GM18511 (cell line): ENCODE data around the gene KRTAP10-6.
"Not testable (repeated sequence)": the region's sequence is repeated elsewhere in the genome, so short reads cannot be mapped to it uniquely, and the experiment has no call there.

Experiments used
- ATAC-seq: cut with Tn5 transposase; IDR thresholded peaks from one replicate; pipeline ENCODE4 v1.9.1; 2021; ENCODE audit warnings: mild to moderate bottlenecking, moderate library complexity; ENCODE audit not compliant: unreplicated experiment

KRTAP10-6 gene

GRCh38 chr21:44579833-44580144 is 12.5 kb downstream of the KRTAP10-6 start:
- ATAC-seq, result no peak

- no peak for ATAC-seq
These were observed 13.1 kb downstream of the KRTAP10-6 start for GRCh38 chr21:44579056-44579832.

- ATAC-seq, result no peak
These were observed 13.8 kb downstream of the KRTAP10-6 start for GRCh38 chr21:44578371-44579055.

DNA sequence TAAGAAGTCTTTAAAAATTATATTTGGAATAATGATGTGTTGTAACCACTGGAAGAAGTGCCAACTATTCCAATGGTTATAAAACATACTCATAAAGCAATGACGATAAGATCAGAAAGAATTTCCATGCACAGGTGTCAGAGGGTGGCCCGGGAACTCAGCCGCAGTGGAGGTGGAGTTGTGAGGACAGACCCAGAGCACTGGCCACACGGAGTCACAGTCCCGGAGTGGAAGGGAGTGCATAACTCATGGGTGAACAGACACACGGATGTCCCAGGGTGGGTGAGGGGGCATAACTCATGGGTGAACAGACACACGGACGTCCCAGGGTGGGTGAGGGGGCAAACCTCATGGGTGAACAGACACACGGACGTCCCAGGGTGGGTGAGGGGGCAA is 16.3 kb downstream of the KRTAP10-6 start:
- no peak for ATAC-seq

- no peak for ATAC-seq
These were observed 16.8 kb downstream of the KRTAP10-6 start for GRCh38 chr21:44575307-44576024.

GRCh38 chr21:44574457-44575306 is 17.6 kb downstream of the KRTAP10-6 start:
- no peak for ATAC-seq

DNA sequence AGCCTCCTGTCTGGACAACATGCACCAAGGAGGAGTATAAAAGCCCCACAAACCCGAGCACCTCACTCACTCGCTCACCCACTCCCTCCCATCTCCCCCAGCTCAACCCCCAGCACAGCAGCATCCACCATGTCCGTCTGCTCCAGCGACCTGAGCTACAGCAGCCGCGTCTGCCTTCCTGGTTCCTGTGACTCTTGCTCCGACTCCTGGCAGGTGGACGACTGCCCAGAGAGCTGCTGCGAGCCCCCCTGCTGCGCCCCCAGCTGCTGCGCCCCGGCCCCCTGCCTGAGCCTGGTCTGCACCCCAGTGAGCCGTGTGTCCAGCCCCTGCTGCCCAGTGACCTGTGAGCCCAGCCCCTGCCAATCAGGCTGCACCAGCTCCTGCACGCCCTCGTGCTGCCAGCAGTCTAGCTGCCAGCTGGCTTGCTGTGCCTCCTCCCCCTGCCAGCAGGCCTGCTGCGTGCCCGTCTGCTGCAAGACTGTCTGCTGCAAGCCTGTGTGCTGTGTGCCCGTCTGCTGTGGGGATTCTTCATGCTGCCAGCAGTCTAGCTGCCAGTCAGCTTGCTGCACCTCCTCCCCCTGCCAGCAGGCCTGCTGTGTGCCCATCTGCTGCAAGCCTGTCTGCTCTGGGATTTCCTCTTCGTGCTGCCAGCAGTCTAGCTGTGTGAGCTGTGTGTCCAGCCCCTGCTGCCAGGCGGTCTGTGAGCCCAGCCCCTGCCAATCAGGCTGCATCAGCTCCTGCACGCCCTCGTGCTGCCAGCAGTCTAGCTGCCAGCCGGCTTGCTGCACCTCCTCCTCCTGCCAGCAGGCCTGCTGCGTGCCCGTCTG is 18.5 kb downstream of the KRTAP10-6 start, which contains the start of gene KRTAP10-4:
TSS of gene KRTAP10-4 (plus strand) at position 100 of the 827 bp plus-strand sequence. CDS start at position 130, 30 bp downstream.
- ATAC-seq, result not testable (repeated sequence)

GRCh38 chr21:44572959-44573583 is 19.2 kb downstream of the KRTAP10-6 start:
- no peak for ATAC-seq

- ATAC-seq, result no peak
These were observed 20.2 kb downstream of the KRTAP10-6 start for GRCh38 chr21:44571844-44572782.

DNA sequence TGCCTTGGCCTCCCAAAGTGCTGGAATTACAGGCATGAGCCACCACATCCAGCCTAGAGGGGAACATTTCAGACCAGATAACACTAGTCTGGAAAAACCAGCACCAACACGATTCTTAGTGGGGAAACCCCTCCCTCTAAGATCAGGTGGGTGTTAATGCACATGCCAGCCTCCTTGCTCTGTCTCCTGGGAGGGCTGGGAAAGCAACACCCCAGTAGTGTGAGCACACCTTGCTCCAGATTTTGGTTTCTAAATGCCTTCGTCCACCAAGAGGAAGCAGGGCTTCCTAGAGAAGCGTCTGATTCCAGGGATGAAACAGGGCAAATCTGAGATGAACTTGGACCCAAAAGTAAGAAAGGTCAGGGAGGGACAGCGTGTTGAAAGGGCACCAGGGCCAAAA is 21.0 kb downstream of the KRTAP10-6 start:
- no peak for ATAC-seq

DNA sequence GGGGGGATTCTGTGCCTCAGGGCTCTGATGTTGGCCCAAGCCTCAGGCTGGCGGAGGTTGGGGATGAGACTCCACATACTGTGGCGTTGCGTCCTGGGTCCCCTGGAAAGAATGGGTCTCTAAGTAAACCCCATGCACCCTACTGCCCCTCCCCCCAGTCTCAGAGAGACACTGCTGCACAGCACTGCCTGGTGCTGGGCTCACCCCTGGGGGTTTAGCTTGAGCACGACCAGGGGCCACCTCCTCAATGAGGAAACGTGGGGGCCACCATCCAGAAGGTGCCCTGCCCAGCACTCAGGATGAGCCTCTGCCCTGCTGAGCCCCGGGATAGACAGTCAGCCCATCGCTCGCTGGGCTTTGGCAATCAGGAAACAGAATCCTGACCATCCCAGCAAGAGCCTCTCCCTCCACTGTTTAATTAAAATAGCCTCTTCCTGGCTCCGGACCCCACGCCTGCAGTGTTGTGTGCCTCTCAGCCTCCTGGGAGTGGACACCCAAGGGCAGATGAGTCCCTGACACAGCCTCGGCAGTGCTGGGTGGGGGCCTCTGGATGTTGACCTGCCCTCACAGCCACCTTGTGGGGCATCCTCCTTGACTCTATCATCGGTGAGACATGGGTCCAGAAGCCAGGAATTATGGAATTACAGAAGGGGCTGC is 22.3 kb downstream of the KRTAP10-6 start:
- no peak for ATAC-seq

DNA sequence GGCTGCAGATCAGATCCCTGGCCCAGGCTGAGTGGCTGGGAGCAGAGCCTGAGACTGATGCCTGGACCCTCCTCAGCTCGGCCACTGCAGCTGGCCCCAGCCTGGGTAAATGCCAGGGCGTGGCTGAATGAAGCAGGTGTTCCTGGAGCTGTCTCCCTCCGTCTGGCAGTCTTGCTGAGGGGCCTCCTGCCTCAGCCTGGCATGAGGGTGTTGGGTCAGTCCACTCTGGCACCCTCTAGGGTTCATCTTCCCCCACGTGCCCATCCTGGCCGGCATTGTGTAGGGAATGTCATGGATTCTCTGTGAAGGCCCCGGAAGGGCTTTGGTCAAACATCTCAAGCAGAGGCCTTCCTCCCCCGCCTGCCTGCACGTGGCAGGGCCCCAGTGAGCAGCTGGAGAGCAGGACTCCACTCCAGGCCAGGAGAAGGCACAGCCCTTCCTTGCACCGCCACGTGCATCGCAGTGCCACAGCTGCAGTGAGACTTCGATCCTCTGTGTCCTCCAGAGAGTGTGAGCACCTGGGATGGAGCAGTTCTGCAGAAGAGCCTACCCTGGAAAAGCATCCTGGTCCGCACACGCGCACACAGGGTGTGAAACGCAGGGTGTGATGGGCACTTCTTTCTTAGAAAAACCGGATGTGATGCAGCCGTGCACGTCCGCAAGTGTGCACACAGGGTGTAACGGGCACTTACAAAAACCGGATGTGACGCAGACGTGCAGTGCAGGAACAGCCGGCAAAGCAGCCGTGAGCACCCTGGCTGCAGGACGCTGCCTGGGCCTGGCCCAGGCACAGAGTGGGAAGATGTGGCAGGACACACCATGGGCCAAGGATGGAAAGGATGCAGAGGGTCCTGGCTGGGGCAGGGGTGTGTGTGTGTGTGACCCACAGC is 23.4 kb downstream of the KRTAP10-6 start:
- ATAC-seq, result no peak

GRCh38 chr21:44568261-44568660 is 24.0 kb downstream of the KRTAP10-6 start:
- no peak for ATAC-seq

- no peak for ATAC-seq
These were observed 24.7 kb downstream of the KRTAP10-6 start for GRCh38 chr21:44567481-44568171.

- no peak for ATAC-seq
These were observed 25.9 kb downstream of the KRTAP10-6 start for GRCh38 chr21:44566403-44566802.

GRCh38 chr21:44564886-44565598 is 27.3 kb downstream of the KRTAP10-6 start:
- ATAC-seq, result no peak
